Measurements from ENCODE around the gene USP21. TPM values are rescaled to one million over a fixed set of nuclear protein-coding genes. Genes with fewer than 3 reads are reported as not detected.

USP21 gene
- total RNA-seq, 6 donors from 2014 or later, result 14.1 to 48.2 (median 21.8) TPM

- WGBS, 2 donors, result 55 to 57% methylated on average over 5 of the region's 5 CpGs
- DNase-seq (no peak), ATAC-seq (ENCODE audit: low FRiP score in 2 of 2) (no peak)
- Histone ChIP-seq H3K4me3 (no peak overlapping the region), H3K9me3 (no peaks in the 10 kb centered on the region), H3K4me1 (peaks cover 43 to 73% (median 58%) of the 10 kb centered on the region in 4 donors), H3K36me3 (peaks cover 0 to 14% (median 0%) of the 10 kb centered on the region in 4 donors), H3K27me3 (no peaks in the 10 kb centered on the region), H3K27ac (peak overlapping the region; percentile 95 to 97 (median 96))
- TF ChIP-seq POLR2AphosphoS5 (IDR thresholded peaks at IDR 0.05) (no peak), POLR2A (IDR thresholded peaks at IDR 0.05) (no peak), EP300 (IDR thresholded peaks at IDR 0.05) (no peak)
- TF ChIP-seq, protein P1, sequence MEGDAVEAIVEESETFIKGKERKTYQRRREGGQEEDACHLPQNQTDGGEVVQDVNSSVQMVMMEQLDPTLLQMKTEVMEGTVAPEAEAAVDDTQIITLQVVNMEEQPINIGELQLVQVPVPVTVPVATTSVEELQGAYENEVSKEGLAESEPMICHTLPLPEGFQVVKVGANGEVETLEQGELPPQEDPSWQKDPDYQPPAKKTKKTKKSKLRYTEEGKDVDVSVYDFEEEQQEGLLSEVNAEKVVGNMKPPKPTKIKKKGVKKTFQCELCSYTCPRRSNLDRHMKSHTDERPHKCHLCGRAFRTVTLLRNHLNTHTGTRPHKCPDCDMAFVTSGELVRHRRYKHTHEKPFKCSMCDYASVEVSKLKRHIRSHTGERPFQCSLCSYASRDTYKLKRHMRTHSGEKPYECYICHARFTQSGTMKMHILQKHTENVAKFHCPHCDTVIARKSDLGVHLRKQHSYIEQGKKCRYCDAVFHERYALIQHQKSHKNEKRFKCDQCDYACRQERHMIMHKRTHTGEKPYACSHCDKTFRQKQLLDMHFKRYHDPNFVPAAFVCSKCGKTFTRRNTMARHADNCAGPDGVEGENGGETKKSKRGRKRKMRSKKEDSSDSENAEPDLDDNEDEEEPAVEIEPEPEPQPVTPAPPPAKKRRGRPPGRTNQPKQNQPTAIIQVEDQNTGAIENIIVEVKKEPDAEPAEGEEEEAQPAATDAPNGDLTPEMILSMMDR (IDR thresholded peaks at IDR 0.05), result no peak
Measured at GRCh38 chr1:161199506-161200139, 40.3 kb downstream of the USP21 start.

GRCh38 chr1:161200421-161200991 lies 41.2 kb downstream of the USP21 start:
- TF ChIP-seq, protein P1 (IDR thresholded peaks at IDR 0.05), result no peak
- no peak for TF ChIP-seq POLR2A (IDR thresholded peaks at IDR 0.05)
- TF ChIP-seq POLR2AphosphoS5 (IDR thresholded peaks at IDR 0.05), result peak in 1 of 2 donors; percentile 68
- no peak for TF ChIP-seq EP300 (IDR thresholded peaks at IDR 0.05)
- H3K4me3 ChIP-seq, result no peak overlapping the region
- no peaks in the 10 kb centered on the region for H3K9me3 ChIP-seq
- no peak for ATAC-seq (ENCODE audit: low FRiP score in 2 of 2)
- H3K36me3 ChIP-seq, result peaks cover 0 to 18% (median 0%) of the 10 kb centered on the region in 4 donors
- 51 to 62% methylated on average over 5 of the region's 5 CpGs for WGBS, 2 donors
- no peak for DNase-seq
- H3K27ac ChIP-seq, result peak overlapping the region; percentile 95 to 97 (median 96)
- peaks cover 46 to 77% (median 64%) of the 10 kb centered on the region in 4 donors for H3K4me1 ChIP-seq
- no peaks in the 10 kb centered on the region for H3K27me3 ChIP-seq

GRCh38 chr1:161200992-161201835 lies 41.9 kb downstream of the USP21 start:
- H3K27me3 ChIP-seq, result no peaks in the 10 kb centered on the region
- H3K27ac ChIP-seq, result peak overlapping the region; percentile 95 to 97 (median 96)
- peak in 1 of 2 donors; percentile 52 for DNase-seq
- peaks cover 48 to 74% (median 68%) of the 10 kb centered on the region in 4 donors for H3K4me1 ChIP-seq
- peak; percentile 55 to 70 for ATAC-seq (ENCODE audit: low FRiP score in 2 of 2)
- H3K36me3 ChIP-seq, result peaks cover 1 to 25% (median 2%) of the 10 kb centered on the region in 4 donors
- 40 to 44% methylated on average over 12 to 13 of the region's 13 CpGs for WGBS, 2 donors
- TF ChIP-seq POLR2AphosphoS5 (IDR thresholded peaks at IDR 0.05) (peak; percentile 9 to 89), EP300 (IDR thresholded peaks at IDR 0.05) (peak in 2 of 4 donors; percentile 44 to 87), POLR2A (IDR thresholded peaks at IDR 0.05) (no peak)
- TF ChIP-seq, protein P1 (IDR thresholded peaks at IDR 0.05), result no peak
- peak overlapping the region in 3 of 4 donors; percentile 67 to 81 (median 76) for H3K4me3 ChIP-seq
- H3K9me3 ChIP-seq, result no peaks in the 10 kb centered on the region

DNA sequence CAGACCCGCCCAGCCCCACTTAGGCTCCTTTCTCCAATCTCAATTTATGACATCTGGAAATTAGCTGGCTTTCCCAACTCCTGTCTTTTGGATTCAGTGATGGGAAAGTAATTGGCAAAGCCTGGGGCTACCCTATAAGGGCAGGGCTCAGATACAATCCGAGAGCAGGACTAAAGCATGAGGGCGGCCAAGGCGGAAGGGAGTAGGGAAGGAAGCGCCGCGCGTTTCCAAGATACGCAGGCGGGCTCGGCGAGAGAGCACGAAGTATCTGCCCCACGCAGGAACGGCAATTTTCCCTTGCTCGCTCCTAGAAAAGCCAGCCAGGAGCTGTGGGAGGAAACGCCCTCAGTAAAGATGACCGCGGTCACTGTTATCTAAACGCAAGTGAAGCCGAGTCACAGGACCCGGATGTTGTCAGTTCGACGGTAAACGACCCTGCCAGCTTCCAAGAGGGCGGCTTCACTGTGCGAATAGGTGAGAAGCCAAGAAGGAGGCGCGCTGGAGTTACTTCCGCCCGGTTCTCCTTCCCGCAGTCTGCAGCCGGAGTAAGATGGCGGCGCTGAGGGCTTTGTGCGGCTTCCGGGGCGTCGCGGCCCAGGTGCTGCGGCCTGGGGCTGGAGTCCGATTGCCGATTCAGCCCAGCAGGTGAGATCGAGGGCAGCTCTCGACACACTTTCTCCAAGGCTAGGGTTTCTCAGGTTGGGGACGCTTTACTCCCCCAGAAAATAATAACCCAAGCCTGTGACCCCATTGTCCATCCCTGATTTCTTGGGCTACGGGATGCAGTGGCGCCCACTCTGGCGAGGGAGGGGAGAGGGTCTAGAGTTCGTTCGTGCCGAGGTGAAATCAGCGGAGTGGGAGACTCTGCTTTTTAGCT lies 42.8 kb downstream of the USP21 start, which contains the start of gene NDUFS2:
NDUFS2 (plus strand) TSS at position 532 of the 877 bp plus-strand sequence; CDS start at position 551, 19 bp downstream.
- 1 to 7% methylated on average over 28 to 53 of the region's 53 CpGs for WGBS, 2 donors
- Histone ChIP-seq H3K9me3 (no peaks in the 10 kb centered on the region), H3K4me1 (peaks cover 55 to 83% (median 73%) of the 10 kb centered on the region in 4 donors), H3K36me3 (peaks cover 6 to 33% (median 9%) of the 10 kb centered on the region in 4 donors), H3K27ac (peak within 1 kb of the TSS; percentile 95 to 97 (median 96)), H3K27me3 (no peaks in the 10 kb centered on the region), H3K4me3 (peak within 1 kb of the TSS; percentile 27 to 81 (median 72))
- DNase-seq (peak; percentile 92 to 99), ATAC-seq (ENCODE audit: low FRiP score in 2 of 2) (peak; percentile 92 to 96)
- TF ChIP-seq, protein P1 (IDR thresholded peaks at IDR 0.05), result peak in 2 of 6 experiments; percentile 7 to 25
- TF ChIP-seq EP300 (IDR thresholded peaks at IDR 0.05), result no peak
- peak; percentile 84 to 94 for TF ChIP-seq POLR2AphosphoS5 (IDR thresholded peaks at IDR 0.05)
- peak; percentile 68 to 87 (median 72) for TF ChIP-seq POLR2A (IDR thresholded peaks at IDR 0.05)
